GM18907 (cell line): Measurements from ENCODE around the gene ELP2.
A peak's percentile ranks its signal among the peaks of the same experiment; 100 is the strongest.
"Not testable (repeated sequence)": the region's sequence is repeated elsewhere in the genome, so short reads cannot be mapped to it uniquely, and the experiment has no call there.

ENCODE experiments used
- ATAC-seq: cut with Tn5 transposase; IDR thresholded peaks from one replicate; pipeline ENCODE4 v1.9.1; 2021; ENCODE audit warnings: mild to moderate bottlenecking, moderate library complexity; ENCODE audit not compliant: unreplicated experiment

ELP2 gene, protein sequence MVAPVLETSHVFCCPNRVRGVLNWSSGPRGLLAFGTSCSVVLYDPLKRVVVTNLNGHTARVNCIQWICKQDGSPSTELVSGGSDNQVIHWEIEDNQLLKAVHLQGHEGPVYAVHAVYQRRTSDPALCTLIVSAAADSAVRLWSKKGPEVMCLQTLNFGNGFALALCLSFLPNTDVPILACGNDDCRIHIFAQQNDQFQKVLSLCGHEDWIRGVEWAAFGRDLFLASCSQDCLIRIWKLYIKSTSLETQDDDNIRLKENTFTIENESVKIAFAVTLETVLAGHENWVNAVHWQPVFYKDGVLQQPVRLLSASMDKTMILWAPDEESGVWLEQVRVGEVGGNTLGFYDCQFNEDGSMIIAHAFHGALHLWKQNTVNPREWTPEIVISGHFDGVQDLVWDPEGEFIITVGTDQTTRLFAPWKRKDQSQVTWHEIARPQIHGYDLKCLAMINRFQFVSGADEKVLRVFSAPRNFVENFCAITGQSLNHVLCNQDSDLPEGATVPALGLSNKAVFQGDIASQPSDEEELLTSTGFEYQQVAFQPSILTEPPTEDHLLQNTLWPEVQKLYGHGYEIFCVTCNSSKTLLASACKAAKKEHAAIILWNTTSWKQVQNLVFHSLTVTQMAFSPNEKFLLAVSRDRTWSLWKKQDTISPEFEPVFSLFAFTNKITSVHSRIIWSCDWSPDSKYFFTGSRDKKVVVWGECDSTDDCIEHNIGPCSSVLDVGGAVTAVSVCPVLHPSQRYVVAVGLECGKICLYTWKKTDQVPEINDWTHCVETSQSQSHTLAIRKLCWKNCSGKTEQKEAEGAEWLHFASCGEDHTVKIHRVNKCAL

GRCh38 chr18:36129300-36130038 lies at the start of gene ELP2, which contains the start of gene SLC39A6:
Gene ELP2 (plus strand): TSS chr18:36129899. CDS start chr18:36129934, 35 bp downstream.
Gene SLC39A6 (minus strand): TSS chr18:36129340. CDS start chr18:36127007, 2,333 bp downstream.
- peak; percentile 95 for ATAC-seq

DNA sequence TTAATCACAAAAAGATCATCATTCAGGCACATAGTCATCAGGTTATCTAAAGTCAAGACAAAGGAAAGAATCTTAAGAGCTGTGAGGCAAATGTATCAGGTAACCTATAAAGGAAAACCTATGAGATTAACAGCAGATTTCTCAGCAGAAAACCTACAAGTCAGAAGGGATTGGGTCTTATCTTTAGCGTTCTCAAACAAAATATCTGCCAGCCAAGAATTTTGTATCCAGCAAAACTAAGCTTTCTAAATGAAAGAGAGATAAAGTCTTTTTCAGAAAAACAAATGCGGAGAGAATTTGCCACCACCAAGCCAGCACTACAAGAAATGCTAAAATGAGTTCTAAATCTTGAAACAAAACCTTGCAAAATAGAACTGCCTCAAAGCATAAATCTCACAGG lies 48.6 kb upstream of the ELP2 start:
- not testable (repeated sequence) for ATAC-seq

DNA sequence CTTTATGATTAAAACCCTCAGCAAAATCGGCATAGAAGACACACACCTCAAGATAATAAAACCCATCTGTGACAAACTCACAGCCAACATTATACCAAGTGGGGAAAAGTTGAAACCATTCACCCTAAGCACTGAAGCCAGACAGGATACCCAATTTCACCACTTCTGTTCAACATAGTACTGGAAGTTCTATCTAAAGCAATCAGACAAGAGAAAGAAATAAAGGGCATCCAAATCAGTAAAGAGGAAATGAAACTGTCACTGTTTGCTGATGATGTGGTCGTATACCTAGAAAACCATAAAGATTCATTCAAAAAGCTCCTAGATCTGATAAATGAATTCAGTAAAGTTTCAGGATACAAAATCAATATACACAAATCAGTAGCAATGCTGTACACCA lies 46.0 kb upstream of the ELP2 start:
- no peak for ATAC-seq

DNA sequence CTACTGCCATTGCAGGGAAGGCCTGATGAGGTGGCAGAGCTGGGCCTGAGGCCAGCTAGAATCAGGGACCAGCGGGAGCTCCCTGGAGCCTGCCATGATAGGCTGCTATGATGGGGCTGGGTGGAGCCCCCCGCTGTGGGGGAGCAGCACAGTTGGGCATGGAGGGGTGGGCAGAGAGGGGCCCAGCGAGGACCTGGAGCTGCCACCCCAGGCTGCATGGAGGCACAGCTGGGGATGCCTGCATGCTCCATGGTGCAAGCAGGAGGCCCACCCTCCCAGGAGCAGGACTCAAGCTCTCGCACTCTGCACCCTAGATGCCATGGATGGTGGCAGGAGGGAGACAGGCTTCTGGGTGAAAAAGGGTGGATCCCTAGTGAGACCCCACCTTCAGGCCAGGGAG lies 44.5 kb upstream of the ELP2 start:
- no peak for ATAC-seq

GRCh38 chr18:36086186-36086585 lies 43.5 kb upstream of the ELP2 start:
- ATAC-seq: no peak

DNA sequence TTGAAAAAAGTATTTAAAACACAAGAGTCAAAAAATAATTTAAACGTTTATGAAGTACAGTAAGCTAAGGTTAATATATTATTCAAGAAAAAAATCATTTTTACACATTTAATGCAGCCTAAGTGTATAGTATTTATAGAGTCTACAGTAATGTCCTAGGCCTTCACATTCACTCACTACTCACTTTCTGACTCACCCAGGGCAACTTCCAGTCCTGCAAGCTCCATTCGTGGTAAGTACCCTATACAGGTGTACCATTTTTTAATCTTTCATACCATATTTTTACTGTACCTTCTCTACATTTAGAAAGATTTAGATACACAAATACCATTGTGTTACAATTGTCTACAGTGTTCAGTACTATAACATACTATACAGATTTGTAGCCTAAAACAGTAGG lies 41.4 kb upstream of the ELP2 start:
- ATAC-seq: no peak

DNA sequence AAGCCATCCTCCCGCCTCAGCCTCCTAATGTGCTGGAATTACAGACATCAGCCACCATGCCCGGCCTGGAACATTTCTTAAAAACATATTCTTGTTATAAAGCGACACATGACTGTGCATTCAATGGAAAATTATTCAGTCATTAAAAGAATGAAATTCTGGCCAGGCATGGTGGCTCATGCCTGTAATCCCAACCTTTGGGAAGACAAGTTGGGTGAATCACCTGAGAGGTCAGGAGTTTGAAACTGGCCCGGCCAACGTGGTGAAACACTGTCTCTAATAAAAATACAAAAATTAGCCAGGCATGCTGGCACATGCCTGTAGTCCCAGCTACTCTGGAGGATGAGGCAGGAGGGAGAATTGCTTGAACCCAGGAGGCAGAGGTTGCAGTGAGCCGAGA lies 40.7 kb upstream of the ELP2 start:
- no peak for ATAC-seq

DNA sequence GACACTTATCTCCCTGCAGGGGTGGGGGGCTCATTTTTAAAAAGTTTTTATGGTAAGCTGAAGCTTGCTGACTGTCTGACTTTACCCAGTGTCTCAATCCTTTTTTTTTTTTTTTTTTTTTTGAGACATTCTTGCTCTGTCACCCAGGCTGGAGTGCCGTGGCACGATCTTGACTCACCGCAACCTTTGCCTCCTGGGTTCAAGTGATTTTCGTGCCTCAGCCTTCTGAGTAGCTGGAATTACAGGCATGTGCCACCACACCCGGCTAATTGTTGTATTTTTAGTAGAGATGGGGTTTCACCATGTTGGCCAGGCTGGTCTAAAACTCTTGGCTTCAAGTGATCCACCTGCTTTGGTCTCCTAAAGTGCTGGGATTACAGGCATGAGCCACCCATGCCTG lies 37.6 kb upstream of the ELP2 start:
- ATAC-seq: not testable (repeated sequence)

DNA sequence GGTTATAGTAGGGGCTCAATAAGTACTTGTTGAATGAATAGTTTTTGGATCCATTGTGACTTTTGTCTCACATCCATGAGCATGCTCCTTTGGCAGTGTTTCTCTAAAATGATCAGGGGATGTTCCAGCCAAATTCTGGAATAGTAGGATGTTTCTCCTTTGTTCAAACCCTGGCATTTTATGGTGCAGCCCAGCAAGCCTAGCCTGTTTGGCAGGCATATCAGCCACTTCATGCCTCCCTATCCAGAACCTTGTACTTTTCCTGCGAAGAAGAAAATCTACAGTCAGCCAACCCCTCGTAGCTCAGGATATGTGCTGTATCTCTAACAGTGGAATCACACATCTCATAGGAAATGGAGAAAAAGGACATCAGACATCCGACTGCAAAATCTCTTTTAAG lies 35.3 kb upstream of the ELP2 start:
- ATAC-seq: no peak

DNA sequence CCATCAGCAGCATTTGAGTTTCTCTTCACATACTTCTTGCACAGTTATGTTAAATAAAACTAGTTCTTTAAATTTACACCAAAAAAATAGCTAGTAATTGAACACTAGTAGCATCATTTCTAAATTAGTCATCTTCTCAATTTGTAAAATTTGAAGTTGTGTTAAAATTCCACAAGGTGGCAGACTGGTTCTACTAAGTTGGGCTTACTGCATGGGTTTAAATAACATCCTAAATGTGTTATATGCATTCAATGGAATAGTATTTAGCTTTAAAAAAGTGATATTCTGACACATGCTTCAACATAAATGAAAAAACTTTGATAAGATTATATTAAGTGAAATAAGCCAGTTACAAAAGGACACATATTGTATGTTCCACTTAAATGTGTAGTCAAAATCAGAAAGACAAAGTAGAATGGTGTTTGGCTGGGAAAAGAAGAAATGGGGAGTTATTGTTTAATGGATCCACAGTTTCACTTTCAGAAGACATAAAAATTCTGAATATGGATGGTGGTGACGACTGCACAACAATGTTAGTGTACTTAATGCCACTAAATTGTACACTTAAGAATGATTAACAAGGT lies 33.7 kb upstream of the ELP2 start:
- ATAC-seq: peak; percentile 54

- ATAC-seq: no peak
These were observed 32.7 kb upstream of the ELP2 start for GRCh38 chr18:36096955-36097354.

DNA sequence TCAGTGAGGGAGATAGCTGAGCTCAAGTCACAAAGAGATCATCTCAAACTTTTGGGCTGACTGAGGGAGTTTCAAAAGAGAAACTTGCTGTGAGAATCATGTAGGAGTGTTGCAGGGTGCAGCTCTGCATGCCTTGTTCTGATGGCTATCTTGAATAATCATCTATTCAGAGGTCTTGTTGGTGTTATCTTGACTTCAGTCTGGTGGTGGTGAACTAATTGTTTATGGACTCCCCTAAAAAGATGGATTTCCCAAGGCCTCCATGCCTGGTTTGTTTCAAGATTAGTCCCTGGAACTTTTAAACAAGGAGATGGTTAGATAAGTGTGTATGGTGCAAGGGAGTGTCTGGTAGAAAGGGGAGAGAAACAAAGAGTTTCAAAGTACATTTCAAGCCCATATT lies 30.4 kb upstream of the ELP2 start:
- ATAC-seq: no peak

DNA sequence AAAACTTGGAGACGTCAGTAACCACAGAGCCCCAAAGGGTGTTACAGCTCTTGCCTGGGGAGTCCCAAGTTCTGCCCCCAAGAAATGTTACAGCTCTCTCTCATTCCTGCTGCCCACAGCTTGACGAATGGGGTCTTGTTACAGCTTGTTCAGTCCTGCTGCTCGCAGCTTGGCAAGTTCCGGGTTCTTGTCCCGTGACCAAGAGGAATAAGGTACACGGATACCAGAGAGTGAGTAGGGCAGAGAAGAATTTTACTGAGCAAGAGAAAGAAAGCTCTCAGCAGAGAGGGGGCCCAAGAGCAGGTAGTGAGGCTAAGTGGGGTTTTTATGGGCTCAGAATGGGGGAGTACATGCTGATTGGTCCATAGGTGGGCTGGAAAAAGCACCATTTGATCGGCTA lies 27.8 kb upstream of the ELP2 start:
- no peak for ATAC-seq

GRCh38 chr18:36104749-36105148 lies 24.9 kb upstream of the ELP2 start:
- no peak for ATAC-seq

DNA sequence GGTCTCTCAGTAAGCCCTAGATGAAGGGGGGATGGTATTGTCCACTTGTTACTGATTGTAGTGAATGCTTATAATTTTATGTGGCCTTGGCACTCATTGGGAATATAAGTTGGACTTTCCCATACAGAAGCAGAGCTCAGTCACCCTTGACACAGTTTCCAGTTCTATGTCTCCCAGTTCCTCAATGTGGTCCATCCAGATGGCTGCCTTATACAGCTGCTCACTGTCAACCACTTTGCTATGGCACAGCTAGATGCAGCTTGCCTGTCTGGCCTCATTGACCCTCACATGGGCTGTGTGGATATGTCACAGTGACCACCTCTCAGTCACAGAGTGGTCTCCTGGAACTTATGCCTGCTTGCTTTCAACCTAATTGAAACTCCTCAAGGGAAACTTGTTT lies 22.2 kb upstream of the ELP2 start:
- no peak for ATAC-seq

GRCh38 chr18:36108196-36108595 lies 21.5 kb upstream of the ELP2 start:
- ATAC-seq: no peak

GRCh38 chr18:36108601-36109000 lies 21.1 kb upstream of the ELP2 start:
- no peak for ATAC-seq

DNA sequence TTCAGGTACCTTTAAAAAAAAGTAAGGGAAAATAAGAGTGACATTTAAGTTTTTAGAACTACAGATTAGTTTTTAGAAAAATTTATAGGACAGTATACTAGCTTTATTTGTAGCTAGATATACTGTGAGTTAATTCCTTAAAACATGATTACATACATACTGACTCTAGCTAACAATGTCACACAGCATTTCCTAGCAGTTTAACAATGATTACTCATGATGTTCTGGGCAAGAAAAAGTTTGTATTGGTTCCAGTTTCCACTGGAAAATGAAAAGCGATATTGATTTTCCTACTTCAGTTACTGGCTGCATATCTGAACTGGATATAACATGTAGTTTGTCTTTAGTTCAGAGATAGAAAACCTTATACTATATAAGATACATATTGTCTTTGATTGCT lies 20.0 kb upstream of the ELP2 start:
- no peak for ATAC-seq

GRCh38 chr18:36112302-36112701 lies 17.4 kb upstream of the ELP2 start:
- no peak for ATAC-seq

- no peak for ATAC-seq
These were observed 15.4 kb upstream of the ELP2 start for GRCh38 chr18:36114251-36114650.

GRCh38 chr18:36114738-36115137 lies 15.0 kb upstream of the ELP2 start:
- ATAC-seq: no peak
